ENCODE data around the gene POU2AF2. TPM values are rescaled to one million over a fixed set of nuclear protein-coding genes. Genes with fewer than 3 reads are reported as not detected.

Gene POU2AF2
- total RNA-seq, 1 donor from 2014 or later: not detected

GRCh38 chr11:111299101-111300026 is 53.8 kb downstream of the POU2AF2 start:
- peak overlapping the region; percentile 92 for H3K4me2 ChIP-seq (ENCODE audit: low read length)
- H3K27ac Mint-ChIP-seq (ENCODE audit: unreplicated experiment): no peak overlapping the region
- DNase-seq (ENCODE audit: low read depth) (peak; percentile 27), FAIRE-seq (no peak)
- TF ChIP-seq CTCF (IDR thresholded peaks at IDR 0.05; ENCODE audit: insufficient read depth, low read depth, low read length) (peak; percentile 10), EZH2 (IDR thresholded peaks at IDR 0.05; ENCODE audit: insufficient read depth, low read length) (peak; percentile 58)
- H3K9me3 Mint-ChIP-seq (ENCODE audit: unreplicated experiment): no peaks in the 10 kb centered on the region
- peak overlapping the region; percentile 91 for H2AFZ ChIP-seq (ENCODE audit: low read depth, low read length)
- H3K36me3 ChIP-seq (ENCODE audit: insufficient read depth, low read length): no peaks in the 10 kb centered on the region
- H3K79me2 ChIP-seq (ENCODE audit: insufficient read depth, low read length): no peaks in the 10 kb centered on the region
- H3K4me1 ChIP-seq (ENCODE audit: insufficient read depth, low read length): no peaks in the 10 kb centered on the region
- peak overlapping the region; percentile 61 for H3K4me3 ChIP-seq (ENCODE audit: insufficient read depth, low read depth, low read length)
- peaks cover 12% of the 10 kb centered on the region for H3K27me3 ChIP-seq (ENCODE audit: insufficient read depth, low read length)
- no peaks in the 10 kb centered on the region for H3K36me3 Mint-ChIP-seq (ENCODE audit: low read depth, unreplicated experiment)
- peak overlapping the region; percentile 46 for H3K9ac ChIP-seq (ENCODE audit: low read length)
- H3K4me3 Mint-ChIP-seq (ENCODE audit: unreplicated experiment): peak overlapping the region; percentile 77
- H3K27ac ChIP-seq (ENCODE audit: low read depth, low read length): no peak overlapping the region
- H3K9me3 ChIP-seq (ENCODE audit: insufficient read depth, low read depth, low read length): no peaks in the 10 kb centered on the region
- no peaks in the 10 kb centered on the region for H4K20me1 ChIP-seq (ENCODE audit: insufficient read depth, low read length)
- H3K27me3 Mint-ChIP-seq (ENCODE audit: low read depth, unreplicated experiment): peaks cover 53% of the 10 kb centered on the region
- no peaks in the 10 kb centered on the region for H3K4me1 Mint-ChIP-seq (ENCODE audit: low read depth, unreplicated experiment)

- no peak overlapping the region for H3K9ac ChIP-seq (ENCODE audit: low read length)
- H3K4me3 Mint-ChIP-seq (ENCODE audit: unreplicated experiment): no peak overlapping the region
- peaks cover 21% of the 10 kb centered on the region for H3K27me3 ChIP-seq (ENCODE audit: insufficient read depth, low read length)
- no peak overlapping the region for H3K27ac Mint-ChIP-seq (ENCODE audit: unreplicated experiment)
- H3K4me2 ChIP-seq (ENCODE audit: low read length): no peak overlapping the region
- peaks cover 59% of the 10 kb centered on the region for H3K27me3 Mint-ChIP-seq (ENCODE audit: low read depth, unreplicated experiment)
- no peaks in the 10 kb centered on the region for H3K9me3 Mint-ChIP-seq (ENCODE audit: unreplicated experiment)
- no peaks in the 10 kb centered on the region for H4K20me1 ChIP-seq (ENCODE audit: insufficient read depth, low read length)
- H3K27ac ChIP-seq (ENCODE audit: low read depth, low read length): no peak overlapping the region
- no peaks in the 10 kb centered on the region for H3K4me1 Mint-ChIP-seq (ENCODE audit: low read depth, unreplicated experiment)
- TF ChIP-seq EZH2 (IDR thresholded peaks at IDR 0.05; ENCODE audit: insufficient read depth, low read length) (no peak), CTCF (IDR thresholded peaks at IDR 0.05; ENCODE audit: insufficient read depth, low read depth, low read length) (no peak)
- H3K9me3 ChIP-seq (ENCODE audit: insufficient read depth, low read depth, low read length): no peaks in the 10 kb centered on the region
- no peak for DNase-seq (ENCODE audit: low read depth)
- H3K36me3 Mint-ChIP-seq (ENCODE audit: low read depth, unreplicated experiment): no peaks in the 10 kb centered on the region
- no peaks in the 10 kb centered on the region for H3K36me3 ChIP-seq (ENCODE audit: insufficient read depth, low read length)
- no peaks in the 10 kb centered on the region for H3K79me2 ChIP-seq (ENCODE audit: insufficient read depth, low read length)
- no peak overlapping the region for H3K4me3 ChIP-seq (ENCODE audit: insufficient read depth, low read depth, low read length)
- H2AFZ ChIP-seq (ENCODE audit: low read depth, low read length): no peak overlapping the region
- FAIRE-seq: no peak
- no peaks in the 10 kb centered on the region for H3K4me1 ChIP-seq (ENCODE audit: insufficient read depth, low read length)
Observed at GRCh38 chr11:111300569-111300968, 55.0 kb downstream of the POU2AF2 start.

Measured in astrocyte (in vitro differentiated cells and primary cell).